OCI-LY7 (cell line): ENCODE measurements around the gene POC1B.

ENCODE experiments used
- CTCF ChIP-seq: fragments of 200-600 bp; sonication (generic); conservative IDR thresholded peaks from 2 replicates; pipeline ENCODE4 v1.5.1; 2014; ENCODE audit warnings: mild to moderate bottlenecking, antibody characterized with exemption, low read length, moderate library complexity, mixed read lengths
- EZH2phosphoT487 ChIP-seq: fragments of 200-600 bp; sonication (generic); IDR thresholded peaks from 2 replicates; pipeline ENCODE4 v1.6.1; 2018; ENCODE audit warnings: low read depth, borderline replicate concordance, mild to moderate bottlenecking, mixed run types, antibody characterized with exemption, low read length, moderate library complexity, mixed read lengths

- TF ChIP-seq CTCF (no peak), EZH2phosphoT487 (no peak)
These were observed 69.3 kb downstream of the POC1B start for GRCh38 chr12:89456565-89456964.
